Esophagus mucosa (tissue), 1 donor: Measurements from ENCODE around the gene LHX3. TPM values are rescaled to one million over a fixed set of nuclear protein-coding genes. Genes with fewer than 3 reads are reported as not detected.
"Not testable (repeated sequence)": the region's sequence is repeated elsewhere in the genome, so short reads cannot be mapped to it uniquely, and the experiment has no call there.

ENCODE experiments used
- ATAC-seq: fragments of 200-7000 bp; cut with Tn5 transposase; one replicate; pipeline ENCODE4 v1.9.1; 2020
- total RNA-seq: library from RNA; stranded (reverse); gene quantifications from one replicate; pipeline ENCODE4 v1.2.4, GENCODE V29; 2023
- donor health status: DM: yes; HTN: yes; CAD: no.

LHX3 gene
- total RNA-seq, 1 donor from 2014 or later, result 0.08 TPM

- ATAC-seq, result no peak
Observed at GRCh38 chr9:136152931-136153330, 52.0 kb downstream of the LHX3 start.

- no peak for ATAC-seq
Observed at GRCh38 chr9:136152543-136152866, 52.4 kb downstream of the LHX3 start.

GRCh38 chr9:136151848-136152542 is 52.9 kb downstream of the LHX3 start:
- no peak for ATAC-seq

- no peak for ATAC-seq
Observed at GRCh38 chr9:136151214-136151804, 53.6 kb downstream of the LHX3 start.

GRCh38 chr9:136150664-136151213 is 54.2 kb downstream of the LHX3 start:
- not testable (repeated sequence) for ATAC-seq

- ATAC-seq, result no peak
Observed at GRCh38 chr9:136149853-136150252, 55.1 kb downstream of the LHX3 start.

GRCh38 chr9:136149337-136149736 is 55.6 kb downstream of the LHX3 start:
- no peak for ATAC-seq

- ATAC-seq, result no peak
Observed at GRCh38 chr9:136148766-136149165, 56.2 kb downstream of the LHX3 start.

GRCh38 chr9:136147890-136148714 is 56.8 kb downstream of the LHX3 start:
- no peak for ATAC-seq

- no peak for ATAC-seq
Observed at GRCh38 chr9:136147038-136147889, 57.7 kb downstream of the LHX3 start.

Other genes with a start within 250 kb of the LHX3 start
- 42.6 TPM for gene UBAC1, start 243.8 kb downstream of the LHX3 start, total RNA-seq
- 7.0 TPM for gene NACC2, start 109.8 kb downstream of the LHX3 start, total RNA-seq
- 32.6 TPM for gene TMEM250, start 86.3 kb downstream of the LHX3 start, total RNA-seq
- 3.0 TPM for gene QSOX2, start 40.7 kb upstream of the LHX3 start, total RNA-seq
- gene CCDC187, start 99.0 kb upstream of the LHX3 start, total RNA-seq, result not detected
- 1.2 TPM for gene GPSM1, start 122.4 kb upstream of the LHX3 start, total RNA-seq
- 12.1 TPM for gene DNLZ, start 158.6 kb upstream of the LHX3 start, total RNA-seq
- gene CARD9, start 168.5 kb upstream of the LHX3 start, total RNA-seq, result 0.80 TPM
- gene SNAPC4, start 195.0 kb upstream of the LHX3 start, total RNA-seq, result 3.7 TPM
- gene ENTR1, start 205.5 kb upstream of the LHX3 start, total RNA-seq, result 22.8 TPM
- gene PMPCA, start 205.5 kb upstream of the LHX3 start, total RNA-seq, result 29.4 TPM
- gene INPP5E, start 234.7 kb upstream of the LHX3 start, total RNA-seq, result 5.7 TPM